HG02852 (cell line): ENCODE measurements around the gene CCDC117.
A peak's percentile ranks its signal among the peaks of the same experiment; 100 is the strongest.
"Not testable (repeated sequence)": the region's sequence is repeated elsewhere in the genome, so short reads cannot be mapped to it uniquely, and the experiment has no call there.

Experiments
- ATAC-seq: cut with Tn5 transposase; IDR thresholded peaks from one replicate; pipeline ENCODE4 v1.9.1; 2021; ENCODE audit warnings: mild to moderate bottlenecking, moderate library complexity; ENCODE audit not compliant: unreplicated experiment

CCDC117 gene

GRCh38 chr22:28800308-28801041 is 28.0 kb downstream of the CCDC117 start, which contains the start of gene XBP1:
Gene XBP1, minus strand, starts transcription at chr22:28800569.
- ATAC-seq = peak; percentile 89

- no peak for ATAC-seq
Measured at GRCh38 chr22:28801845-28802594, 29.5 kb downstream of the CCDC117 start.

- no peak for ATAC-seq
Measured at GRCh38 chr22:28802595-28803123, 30.2 kb downstream of the CCDC117 start.

GRCh38 chr22:28805426-28805825 is 32.9 kb downstream of the CCDC117 start:
- not testable (repeated sequence) for ATAC-seq

GRCh38 chr22:28808716-28809355 is 36.3 kb downstream of the CCDC117 start:
- ATAC-seq = no peak

- no peak for ATAC-seq
Measured at GRCh38 chr22:28810821-28811491, 38.5 kb downstream of the CCDC117 start.

GRCh38 chr22:28812516-28812915 is 40.0 kb downstream of the CCDC117 start:
- ATAC-seq = no peak

GRCh38 chr22:28813772-28814518 is 41.5 kb downstream of the CCDC117 start:
- no peak for ATAC-seq

- no peak for ATAC-seq
Measured at GRCh38 chr22:28815111-28815510, 42.6 kb downstream of the CCDC117 start.

GRCh38 chr22:28815729-28816128 is 43.2 kb downstream of the CCDC117 start:
- ATAC-seq = no peak

- no peak for ATAC-seq
Measured at GRCh38 chr22:28817064-28817463, 44.6 kb downstream of the CCDC117 start.

GRCh38 chr22:28817919-28818859 is 45.7 kb downstream of the CCDC117 start:
- ATAC-seq = no peak

GRCh38 chr22:28819253-28820096 is 47.0 kb downstream of the CCDC117 start:
- no peak for ATAC-seq

- no peak for ATAC-seq
Measured at GRCh38 chr22:28820885-28821284, 48.4 kb downstream of the CCDC117 start.

GRCh38 chr22:28821452-28821851 is 49.0 kb downstream of the CCDC117 start:
- ATAC-seq = no peak

- no peak for ATAC-seq
Measured at GRCh38 chr22:28822930-28823551, 50.5 kb downstream of the CCDC117 start.

GRCh38 chr22:28824455-28824854 is 52.0 kb downstream of the CCDC117 start:
- ATAC-seq = not testable (repeated sequence)

- not testable (repeated sequence) for ATAC-seq
Measured at GRCh38 chr22:28826430-28826829, 53.9 kb downstream of the CCDC117 start.
